ENCODE results near the gene REEP6. TPM values are rescaled to one million over a fixed set of nuclear protein-coding genes. Genes with fewer than 3 reads are reported as not detected.

REEP6 gene
- total and polyA plus RNA-seq, 2 donors (not counting 1 experiment from before 2014, with no cell fraction given): 0.47 to 0.99 TPM

GRCh38 chr19:1507763-1508506 is 17.0 kb downstream of the REEP6 start:
- peak; percentile 93 to 97 for DNase-seq (ENCODE audit: low read depth in 2 of 2)
- Histone ChIP-seq H3K27me3 (ENCODE audit: control insufficient read depth, insufficient read depth, low read length) (peaks cover 7% of the 10 kb centered on the region), H3K36me3 (ENCODE audit: control insufficient read depth, insufficient read depth, low read length) (no peaks in the 10 kb centered on the region), H4K20me1 (ENCODE audit: control insufficient read depth, extremely low read depth, insufficient read depth, low read length) (no peaks in the 10 kb centered on the region), H2AFZ (ENCODE audit: low read length) (peak overlapping the region; percentile 87), H3K4me1 (ENCODE audit: control insufficient read depth, extremely low read depth, insufficient read depth, low read length) (peaks cover 2% of the 10 kb centered on the region), H3K9ac (ENCODE audit: insufficient read depth, low read length) (peak overlapping the region; percentile 55), H3K9me3 (ENCODE audit: control insufficient read depth, insufficient read depth, low read depth, low read length) (no peaks in the 10 kb centered on the region), H3K27ac (ENCODE audit: insufficient read depth, low read length) (peak overlapping the region; percentile 82), H3K4me2 (ENCODE audit: extremely low read depth, insufficient read depth, low read length) (peak overlapping the region; percentile 68), H3K79me2 (ENCODE audit: control insufficient read depth, insufficient read depth, low read length) (no peaks in the 10 kb centered on the region), H3K4me3 (replicated peaks in 1 of 4; ENCODE audit: control extremely low read depth in 1 of 4, insufficient read depth in 1 of 4, low read depth in 3 of 4, low read length in 4 of 4) (peak overlapping the region in 3 of 4 experiments; percentile 34 to 57 (median 47))
- TF ChIP-seq CTCF (conservative IDR thresholded peaks at IDR 0.05 in 1 of 2, IDR thresholded peaks at IDR 0.05 in 1 of 2; ENCODE audit: low read depth in 1 of 2, low read length in 2 of 2) (no peak), EZH2 (IDR thresholded peaks at IDR 0.05; ENCODE audit: low read length, missing control alignments) (no peak)

DNA sequence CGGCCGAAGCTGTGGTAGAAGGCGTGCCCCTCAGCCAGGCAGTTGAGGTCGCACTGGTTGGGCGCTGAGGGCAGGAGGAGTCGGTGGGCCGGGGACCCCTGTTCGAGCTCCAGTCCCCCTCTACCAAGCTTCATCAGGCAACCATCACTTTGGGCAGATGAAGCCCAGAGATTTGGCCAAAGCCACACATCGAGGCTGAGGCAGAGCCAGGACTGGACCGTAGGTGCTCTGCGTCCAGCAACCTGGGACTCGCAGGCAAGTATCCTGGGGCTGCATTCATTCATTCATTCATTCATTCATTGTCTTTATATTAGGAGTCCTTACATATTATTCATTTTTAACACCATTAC is 17.5 kb downstream of the REEP6 start:
- DNase-seq (ENCODE audit: low read depth in 2 of 2): no peak
- no peak overlapping the region for H3K9ac ChIP-seq (ENCODE audit: insufficient read depth, low read length)
- no peaks in the 10 kb centered on the region for H3K4me1 ChIP-seq (ENCODE audit: control insufficient read depth, extremely low read depth, insufficient read depth, low read length)
- no peaks in the 10 kb centered on the region for H3K36me3 ChIP-seq (ENCODE audit: control insufficient read depth, insufficient read depth, low read length)
- H3K4me3 ChIP-seq (replicated peaks in 1 of 4; ENCODE audit: control extremely low read depth in 1 of 4, insufficient read depth in 1 of 4, low read depth in 3 of 4, low read length in 4 of 4): peak overlapping the region in 2 of 4 experiments; percentile 23 to 25
- H3K9me3 ChIP-seq (ENCODE audit: control insufficient read depth, insufficient read depth, low read depth, low read length): no peaks in the 10 kb centered on the region
- no peaks in the 10 kb centered on the region for H3K79me2 ChIP-seq (ENCODE audit: control insufficient read depth, insufficient read depth, low read length)
- peaks cover 2% of the 10 kb centered on the region for H3K27me3 ChIP-seq (ENCODE audit: control insufficient read depth, insufficient read depth, low read length)
- no peak overlapping the region for H2AFZ ChIP-seq (ENCODE audit: low read length)
- no peaks in the 10 kb centered on the region for H4K20me1 ChIP-seq (ENCODE audit: control insufficient read depth, extremely low read depth, insufficient read depth, low read length)
- H3K27ac ChIP-seq (ENCODE audit: insufficient read depth, low read length): no peak overlapping the region
- TF ChIP-seq EZH2 (IDR thresholded peaks at IDR 0.05; ENCODE audit: low read length, missing control alignments) (no peak), CTCF (conservative IDR thresholded peaks at IDR 0.05 in 1 of 2, IDR thresholded peaks at IDR 0.05 in 1 of 2; ENCODE audit: low read depth in 1 of 2, low read length in 2 of 2) (no peak)
- H3K4me2 ChIP-seq (ENCODE audit: extremely low read depth, insufficient read depth, low read length): peak overlapping the region; percentile 68

DNA sequence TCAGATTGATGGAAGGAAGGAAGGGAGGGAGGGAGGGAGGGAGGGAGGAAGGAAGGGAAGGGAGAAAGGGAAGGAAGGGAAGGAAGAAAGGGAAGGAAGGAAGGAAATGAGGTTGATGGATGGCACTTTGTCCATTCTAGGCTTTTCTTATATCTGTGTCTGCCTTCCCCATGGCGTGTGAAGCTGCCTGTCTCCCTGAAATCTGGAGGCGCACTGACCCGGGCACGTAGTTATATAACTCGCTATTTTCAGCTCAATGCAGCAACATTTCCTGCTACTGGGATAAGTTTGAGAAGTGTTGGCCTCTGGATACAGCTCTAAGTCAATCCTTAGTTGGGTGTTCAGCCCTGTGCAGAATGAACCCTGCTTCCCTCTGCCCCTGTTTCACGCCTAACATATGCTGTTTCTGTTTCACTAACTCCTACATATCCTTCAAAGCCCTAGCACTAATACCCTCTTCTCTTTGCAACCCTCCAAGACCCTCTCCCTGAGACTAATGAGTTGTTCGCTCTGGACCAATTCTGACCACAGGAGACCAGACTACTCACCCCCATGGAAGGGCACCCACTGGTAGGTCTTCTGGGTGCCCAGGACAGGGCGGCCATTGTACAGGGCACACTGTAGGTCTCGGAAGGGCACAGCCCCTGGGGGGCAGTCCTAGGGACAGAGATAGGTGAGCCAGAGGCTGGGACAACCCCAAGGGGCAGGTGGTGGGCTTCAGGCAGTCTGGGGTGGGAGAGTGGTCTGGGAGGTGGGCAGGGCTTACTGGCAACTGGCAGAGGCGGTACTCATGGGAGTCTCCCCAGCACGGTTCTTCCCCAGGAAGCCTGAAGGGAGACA is 18.8 kb downstream of the REEP6 start:
- Histone ChIP-seq H3K9ac (ENCODE audit: insufficient read depth, low read length) (no peak overlapping the region), H4K20me1 (ENCODE audit: control insufficient read depth, extremely low read depth, insufficient read depth, low read length) (no peaks in the 10 kb centered on the region), H3K4me2 (ENCODE audit: extremely low read depth, insufficient read depth, low read length) (no peak overlapping the region), H2AFZ (ENCODE audit: low read length) (no peak overlapping the region), H3K79me2 (ENCODE audit: control insufficient read depth, insufficient read depth, low read length) (no peaks in the 10 kb centered on the region), H3K36me3 (ENCODE audit: control insufficient read depth, insufficient read depth, low read length) (no peaks in the 10 kb centered on the region), H3K27ac (ENCODE audit: insufficient read depth, low read length) (no peak overlapping the region), H3K9me3 (ENCODE audit: control insufficient read depth, insufficient read depth, low read depth, low read length) (no peaks in the 10 kb centered on the region), H3K27me3 (ENCODE audit: control insufficient read depth, insufficient read depth, low read length) (peaks cover 2% of the 10 kb centered on the region), H3K4me1 (ENCODE audit: control insufficient read depth, extremely low read depth, insufficient read depth, low read length) (no peaks in the 10 kb centered on the region), H3K4me3 (replicated peaks in 1 of 4; ENCODE audit: control extremely low read depth in 1 of 4, insufficient read depth in 1 of 4, low read depth in 3 of 4, low read length in 4 of 4) (no peak overlapping the region)
- DNase-seq (ENCODE audit: low read depth in 2 of 2): no peak
- TF ChIP-seq EZH2 (IDR thresholded peaks at IDR 0.05; ENCODE audit: low read length, missing control alignments) (no peak), CTCF (conservative IDR thresholded peaks at IDR 0.05 in 1 of 2, IDR thresholded peaks at IDR 0.05 in 1 of 2; ENCODE audit: low read depth in 1 of 2, low read length in 2 of 2) (no peak)
